IMR-90 (cell line): ENCODE results near the gene NSA2.
A peak's percentile ranks its signal among the peaks of the same experiment; 100 is the strongest.

Source experiments
- BHLHE40 ChIP-seq: fragments of 150-350 bp; IDR thresholded peaks from 2 replicates; pipeline ENCODE4 v1.6.1; 2016; ENCODE audit warnings: mild to moderate bottlenecking, low read depth, low read length
- CEBPB ChIP-seq: IDR thresholded peaks from 2 replicates; pipeline ENCODE4 v1.6.1; 2012; ENCODE audit warnings: low read depth, low read length, improper control_type of control experiment
- CTCF ChIP-seq: conservative IDR thresholded peaks from 2 replicates; pipeline ENCODE4 v1.5.1; 2012; ENCODE audit warnings: mild to moderate bottlenecking, low read depth, low read length, improper control_type of control experiment
- MAFK ChIP-seq: IDR thresholded peaks from 2 replicates; pipeline ENCODE4 v1.6.1; 2012; ENCODE audit warnings: low read depth, low read length, improper control_type of control experiment
- MXI1 ChIP-seq: IDR thresholded peaks from 2 replicates; pipeline ENCODE4 v1.6.1; 2012; ENCODE audit warnings: low read depth, mild to moderate bottlenecking, low read length, moderate library complexity, borderline replicate concordance
- POLR2A ChIP-seq: IDR thresholded peaks from 2 replicates; pipeline ENCODE4 v1.6.1; 2012; ENCODE audit warnings: mild to moderate bottlenecking, low read depth, low read length
- RAD21 ChIP-seq: IDR thresholded peaks from 2 replicates; pipeline ENCODE4 v1.6.1; 2012; ENCODE audit warnings: low read length, improper control_type of control experiment
- RCOR1 ChIP-seq: IDR thresholded peaks from 2 replicates; pipeline ENCODE4 v1.6.1; 2012; ENCODE audit warnings: mild to moderate bottlenecking, low read length, improper control_type of control experiment; ENCODE audit not compliant: insufficient replicate concordance
- RFX5 ChIP-seq: IDR thresholded peaks from 2 replicates; pipeline ENCODE4 v1.8.0; 2012; ENCODE audit warnings: low read depth, mild to moderate bottlenecking, low read length, moderate library complexity
- SMC3 ChIP-seq: fragments of 150-350 bp; IDR thresholded peaks from 2 replicates; pipeline ENCODE4 v1.6.1; 2016; ENCODE audit warnings: low read depth, mild to moderate bottlenecking, antibody characterized with exemption, low read length, moderate library complexity

GRCh38 chr5:74762599-74762998 lies 4.5 kb upstream of the NSA2 start:
- TF ChIP-seq RCOR1, result no peak
- no peak for TF ChIP-seq CTCF
- peak; percentile 74 for TF ChIP-seq CEBPB
- no peak for TF ChIP-seq POLR2A
- TF ChIP-seq SMC3, result no peak
- TF ChIP-seq RAD21, result no peak
- TF ChIP-seq MXI1, result no peak
- no peak for TF ChIP-seq BHLHE40
- no peak for TF ChIP-seq RFX5
- TF ChIP-seq MAFK, result no peak
